GM12891 (cell line): ENCODE measurements around the gene PSMB8.

Experiments
- PAX5 ChIP-seq: IDR thresholded peaks from 2 replicates; pipeline ENCODE4 v1.6.1; 2011; ENCODE audit warnings: low read length, moderate library complexity, mild to moderate bottlenecking; ENCODE audit not compliant: insufficient read depth, severe bottlenecking
- POLR2A ChIP-seq: IDR thresholded peaks from 2 replicates; pipeline ENCODE4 v1.6.1; 2011; ENCODE audit warnings: low read depth, low read length, control low read depth
- POLR2AphosphoS5 ChIP-seq: IDR thresholded peaks from 2 replicates; pipeline ENCODE4 v1.6.1; 2011; ENCODE audit warnings: low read depth, low read length, control low read depth
- TAF1 ChIP-seq: IDR thresholded peaks from 2 replicates; pipeline ENCODE4 v1.6.1; 2011; ENCODE audit warnings: low read depth, low read length, control low read depth

GRCh38 chr6:32857156-32857891, 13.5 kb upstream of the PSMB8 start:
- TF ChIP-seq POLR2AphosphoS5 (no peak), POLR2A (no peak), TAF1 (no peak), PAX5 (no peak)
